Measurements from ENCODE around the gene ZNF18.

- no peak for TF ChIP-seq ZBTB49 (CRISPR knock-in tag; IDR thresholded peaks at IDR 0.05; ENCODE audit: borderline replicate concordance)
- no peak for TF ChIP-seq ATF1 (CRISPR knock-in tag; IDR thresholded peaks at IDR 0.05)
- TF ChIP-seq POLR2A (IDR thresholded peaks at IDR 0.05; ENCODE audit: insufficient read depth in 1 of 2, low read depth in 2 of 2, low read length in 2 of 2), result no peak
- TF ChIP-seq CTCF (CRISPR knock-in tag; IDR thresholded peaks at IDR 0.05), result no peak
- no peak for TF ChIP-seq TAF1 (CRISPR knock-in tag; IDR thresholded peaks at IDR 0.05)
- no peak for TF ChIP-seq U2AF2 (IDR thresholded peaks at IDR 0.05; ENCODE audit: low read depth, low read length)
- TF ChIP-seq ZBTB1 (CRISPR knock-in tag; IDR thresholded peaks at IDR 0.05; ENCODE audit: borderline replicate concordance), result no peak
- TF ChIP-seq PHF8 (CRISPR knock-in tag; IDR thresholded peaks at IDR 0.05), result no peak
- no peak for TF ChIP-seq KLF15 (CRISPR knock-in tag; IDR thresholded peaks at IDR 0.05; ENCODE audit: borderline replicate concordance)
- no peak for TF ChIP-seq NFE2L2 (IDR thresholded peaks at IDR 0.05; ENCODE audit: low read length)
Observed at GRCh38 chr17:12027658-12028057, 30.4 kb upstream of the ZNF18 start.

All from HepG2 (cell line).